Measurements from ENCODE around the gene ATM. TPM values are rescaled to one million over a fixed set of nuclear protein-coding genes. Genes with fewer than 3 reads are reported as not detected.
"Not testable (repeated sequence)": the region's sequence is repeated elsewhere in the genome, so short reads cannot be mapped to it uniquely, and the experiment has no call there.

The ATM gene
- polyA plus RNA-seq, 1 donor from 2014 or later: 74.6 TPM

GRCh38 chr11:108269583-108269982 is 46.7 kb downstream of the ATM start:
- Histone ChIP-seq H3K4me2 (ENCODE audit: low read length) (no peak overlapping the region), H4K20me1 (ENCODE audit: insufficient read depth) (no peaks in the 10 kb centered on the region), H2AFZ (ENCODE audit: low read depth, low read length) (no peak overlapping the region), H3K9ac (ENCODE audit: low read length) (no peak overlapping the region), H3K27me3 (ENCODE audit: insufficient read depth, low read depth, low read length) (no peaks in the 10 kb centered on the region), H3F3A (ENCODE audit: insufficient read depth, low read length, poor library complexity, severe bottlenecking) (no peaks in the 10 kb centered on the region), H3K9me3 (ENCODE audit: low read length) (no peaks in the 10 kb centered on the region), H3K36me3 (ENCODE audit: insufficient read depth, low read length) (no peaks in the 10 kb centered on the region), H3K27ac (ENCODE audit: low read length) (no peak overlapping the region), H3K4me3 (ENCODE audit: low read length) (no peak overlapping the region), H3K9me2 (ENCODE audit: insufficient read depth, low read length) (no peaks in the 10 kb centered on the region), H3K79me2 (replicated peaks; ENCODE audit: insufficient read depth, low read length) (no peaks in the 10 kb centered on the region)
- TF ChIP-seq EZH2 (IDR thresholded peaks at IDR 0.05; ENCODE audit: borderline replicate concordance, insufficient read depth, low read length, poor library complexity, severe bottlenecking): no peak
- TF ChIP-seq RAD21 (conservative IDR thresholded peaks at IDR 0.05): no peak
- no peak for TF ChIP-seq SMC3 (conservative IDR thresholded peaks at IDR 0.05; ENCODE audit: poor library complexity)
- TF ChIP-seq CTCF (IDR thresholded peaks at IDR 0.05; ENCODE audit: poor library complexity, severe bottlenecking): no peak
- TF ChIP-seq TAF1 (IDR thresholded peaks at IDR 0.05; ENCODE audit: low read depth): no peak
- no peak for TF ChIP-seq REST (IDR thresholded peaks at IDR 0.05; ENCODE audit: borderline replicate concordance)
- no peak for TF ChIP-seq POLR2AphosphoS5 (IDR thresholded peaks at IDR 0.05)
- no peak for TF ChIP-seq EP300 (conservative IDR thresholded peaks at IDR 0.05; ENCODE audit: poor library complexity, severe bottlenecking)
- TF ChIP-seq MXI1 (conservative IDR thresholded peaks at IDR 0.05; ENCODE audit: poor library complexity, severe bottlenecking): no peak

- not testable (repeated sequence) for H3K36me3 ChIP-seq (ENCODE audit: insufficient read depth, low read length); H3K4me2 ChIP-seq (ENCODE audit: low read length); H3K4me3 ChIP-seq (ENCODE audit: low read length); H3K9me2 ChIP-seq (ENCODE audit: insufficient read depth, low read length); H3K27ac ChIP-seq (ENCODE audit: low read length); H4K20me1 ChIP-seq (ENCODE audit: insufficient read depth); H3K27me3 ChIP-seq (ENCODE audit: insufficient read depth, low read depth, low read length); H2AFZ ChIP-seq (ENCODE audit: low read depth, low read length); H3F3A ChIP-seq (ENCODE audit: insufficient read depth, low read length, poor library complexity, severe bottlenecking); H3K9ac ChIP-seq (ENCODE audit: low read length); H3K79me2 ChIP-seq (replicated peaks; ENCODE audit: insufficient read depth, low read length); H3K9me3 ChIP-seq (ENCODE audit: low read length)
Measured at GRCh38 chr11:108276985-108277616, 54.2 kb downstream of the ATM start.

GRCh38 chr11:108278546-108278945 is 55.7 kb downstream of the ATM start:
- H3K27ac ChIP-seq (ENCODE audit: low read length): no peak overlapping the region
- TF ChIP-seq CTCF (IDR thresholded peaks at IDR 0.05; ENCODE audit: poor library complexity, severe bottlenecking) (no peak), EZH2 (IDR thresholded peaks at IDR 0.05; ENCODE audit: borderline replicate concordance, insufficient read depth, low read length, poor library complexity, severe bottlenecking) (no peak), MXI1 (conservative IDR thresholded peaks at IDR 0.05; ENCODE audit: poor library complexity, severe bottlenecking) (no peak), POLR2AphosphoS5 (IDR thresholded peaks at IDR 0.05) (no peak), EP300 (conservative IDR thresholded peaks at IDR 0.05; ENCODE audit: poor library complexity, severe bottlenecking) (no peak), SMC3 (conservative IDR thresholded peaks at IDR 0.05; ENCODE audit: poor library complexity) (no peak), REST (IDR thresholded peaks at IDR 0.05; ENCODE audit: borderline replicate concordance) (no peak), TAF1 (IDR thresholded peaks at IDR 0.05; ENCODE audit: low read depth) (no peak), RAD21 (conservative IDR thresholded peaks at IDR 0.05) (no peak)
- no peak overlapping the region for H3K4me2 ChIP-seq (ENCODE audit: low read length)
- no peak overlapping the region for H2AFZ ChIP-seq (ENCODE audit: low read depth, low read length)
- no peaks in the 10 kb centered on the region for H3K79me2 ChIP-seq (replicated peaks; ENCODE audit: insufficient read depth, low read length)
- H3K9ac ChIP-seq (ENCODE audit: low read length): no peak overlapping the region
- H3K27me3 ChIP-seq (ENCODE audit: insufficient read depth, low read depth, low read length): no peaks in the 10 kb centered on the region
- no peaks in the 10 kb centered on the region for H3K9me2 ChIP-seq (ENCODE audit: insufficient read depth, low read length)
- H3F3A ChIP-seq (ENCODE audit: insufficient read depth, low read length, poor library complexity, severe bottlenecking): no peaks in the 10 kb centered on the region
- H3K9me3 ChIP-seq (ENCODE audit: low read length): no peaks in the 10 kb centered on the region
- H3K36me3 ChIP-seq (ENCODE audit: insufficient read depth, low read length): peaks cover 10% of the 10 kb centered on the region
- no peak overlapping the region for H3K4me3 ChIP-seq (ENCODE audit: low read length)
- H4K20me1 ChIP-seq (ENCODE audit: insufficient read depth): no peaks in the 10 kb centered on the region

Data from neural cell (in vitro differentiated cells).